Mucosa of descending colon (tissue), 3 donors: ENCODE measurements around the gene MST1R. TPM values are rescaled to one million over a fixed set of nuclear protein-coding genes. Genes with fewer than 3 reads are reported as not detected.

Source experiments
- ATAC-seq: fragments of 200-7000 bp; cut with Tn5 transposase; one replicate; pipeline ENCODE4 v1.9.1; 2020; ENCODE audit warnings: mild to moderate bottlenecking, moderate library complexity
- DNase-seq, 3 donors: peaks; one replicate each; pipeline ENCODE4 v3.0.0-alpha.2; 2020
- H3K36me3 ChIP-seq: fragments of 200-600 bp; one replicate; pipeline ENCODE4 v1.8.0; 2021; ENCODE audit warnings: low read depth, mild to moderate bottlenecking
- H3K4me1 ChIP-seq: fragments of 200-600 bp; one replicate; pipeline ENCODE4 v1.8.0; 2021; ENCODE audit warnings: low read depth, mild to moderate bottlenecking
- H3K4me3 ChIP-seq: fragments of 200-600 bp; one replicate; pipeline ENCODE4 v1.8.0; 2021; ENCODE audit warnings: mild to moderate bottlenecking
- H3K9me3 ChIP-seq: fragments of 200-600 bp; one replicate; pipeline ENCODE4 v1.8.0; 2021; ENCODE audit warnings: mild to moderate bottlenecking
- CTCF ChIP-seq: fragments of 200-600 bp; IDR thresholded peaks from one replicate; pipeline ENCODE4 v1.8.0; 2022; ENCODE audit warnings: antibody characterized with exemption, mild to moderate bottlenecking
- intact Hi-C, 2 donors: fragments of 100-400 bp; cut with DNase I in 1 of 2; cut with micrococcal nuclease in 1 of 2; formaldehyde crosslinking; loops; one replicate each; pipeline versions ENCODE4 v1.11.0 to v1.11.1; 2022; cut with DNase I, micrococcal nuclease
- total RNA-seq, 3 donors: library from RNA; stranded (reverse); fragmentation: NEBNext Ultra II Directional in 2 of 3; extraction: Animal tissue kit (Norgen Biotek cat#: 25700) in 2 of 3; gene quantifications; one replicate each; pipeline versions ENCODE4 v1.2.1 to v1.2.4, GENCODE V29; 2021 to 2023
- donor health status: DM: no; HTN: no; CAD: no; lungs with moderate emphysema.
- donor health status: DM: no; HTN: no; CAD: no.
- donor health status: DM: no; HTN: yes; CAD: no.

MST1R gene
- total RNA-seq, 3 donors from 2014 or later: 76.2 to 153 (median 124) TPM

GRCh38 chr3:49839193-49839809 is 64.4 kb downstream of the MST1R start:
- Histone ChIP-seq H3K9me3 (no peaks in the 10 kb centered on the region), H3K4me1 (no peaks in the 10 kb centered on the region), H3K36me3 (no peaks in the 10 kb centered on the region), H3K4me3 (no peak overlapping the region)
- TF ChIP-seq CTCF: peak; percentile 76
- intact Hi-C loops: loop anchor here in 1 of 2 donors (5.0 kb wide), 1 partner anchor 37 kb away; the partner anchor contains the start of gene INKA1
- ATAC-seq (peak; percentile 93), DNase-seq (peak; percentile 73 to 88 (median 84))

Other genes starting within 250 kb of the MST1R start
- 100 to 1,000 TPM; 110 to 176 (median 142) TPM for gene APEH, start 229.5 kb downstream of the MST1R start, total RNA-seq
- 10 to 100 TPM; 16.8 to 55.9 (median 18.8) TPM for gene MST1, start 214.4 kb downstream of the MST1R start, total RNA-seq
- gene RNF123, start 214.3 kb downstream of the MST1R start, total RNA-seq: 10 to 100 TPM; 45.5 to 58.1 (median 51.0) TPM
- gene AMIGO3, start 184.2 kb downstream of the MST1R start, total RNA-seq: not detected
- gene GMPPB, start 179.9 kb downstream of the MST1R start, total RNA-seq: 10 to 100 TPM; 36.0 to 60.5 (median 47.4) TPM
- gene IP6K1, start 117.3 kb downstream of the MST1R start, total RNA-seq: 10 to 100 TPM; 33.1 to 52.5 (median 39.5) TPM
- gene CDHR4, start 104.0 kb downstream of the MST1R start, total RNA-seq: under 1 TPM in 1 of 3 donors, not detected in 2; 0.38 TPM
- gene INKA1, start 100.6 kb downstream of the MST1R start, total RNA-seq: 1 to 10 TPM in 2 of 3 donors, under 1 TPM in 1; 0.58 to 2.8 (median 1.6) TPM
- 100 to 1,000 TPM in 2 of 3 donors, 10 to 100 TPM in 1; 90.3 to 192 (median 139) TPM for gene UBA7, start 89.9 kb downstream of the MST1R start, total RNA-seq
- gene TRAIP, start 47.3 kb downstream of the MST1R start, total RNA-seq: 1 to 10 TPM; 2.6 to 5.4 (median 4.0) TPM
- gene CAMKV, start 34.0 kb downstream of the MST1R start, total RNA-seq: not detected
- gene MON1A, start 25.9 kb upstream of the MST1R start, total RNA-seq: 10 to 100 TPM in 1 of 3 donors, 1 to 10 TPM in 2; 6.9 to 13.3 (median 7.9) TPM
- gene RBM6, start 36.3 kb upstream of the MST1R start, total RNA-seq: 100 to 1,000 TPM in 2 of 3 donors, 10 to 100 TPM in 1; 75.6 to 124 (median 112) TPM
- 100 to 1,000 TPM; 128 to 183 (median 158) TPM for gene RBM5, start 185.0 kb upstream of the MST1R start, total RNA-seq